Stomach (tissue), 4 donors: Measurements from ENCODE around the gene MZT2B.
"Not testable (repeated sequence)": the region's sequence is repeated elsewhere in the genome, so short reads cannot be mapped to it uniquely, and the experiment has no call there.

ENCODE experiments used
- CTCF ChIP-seq, 7 experiments: fragments of 450-650 bp in 4 of 7; fragments of 200-600 bp in 3 of 7; sonication (generic) in 3 of 7; IDR thresholded peaks; one replicate each; pipeline ENCODE4 v1.5.1; 2016 to 2019; ENCODE audit warnings: antibody characterized with exemption in 7 of 7, control low read depth in 2 of 7, mild to moderate bottlenecking in 1 of 7
- EP300 ChIP-seq: sonication (generic); formaldehyde crosslinking; IDR thresholded peaks from one replicate; pipeline ENCODE4 v1.6.1; 2017; ENCODE audit warnings: antibody characterized with exemption
- POLR2A ChIP-seq, 4 donors: fragments of 450-650 bp; IDR thresholded peaks; one replicate each; pipeline ENCODE4 v1.6.1; 2016; ENCODE audit warnings: antibody characterized with exemption in 4 of 4, control low read depth in 2 of 4, mild to moderate bottlenecking in 1 of 4, moderate library complexity in 1 of 4
- POLR2AphosphoS5 ChIP-seq, 3 donors: sonication (generic); formaldehyde crosslinking; IDR thresholded peaks; one replicate each; pipeline ENCODE4 v1.6.1; 2016; ENCODE audit warnings: antibody characterized with exemption in 3 of 3

GRCh38 chr2:130141645-130142370 is 40.3 kb upstream of the MZT2B start:
- not testable (repeated sequence) for TF ChIP-seq POLR2A (IDR thresholded peaks at IDR 0.05); CTCF (IDR thresholded peaks at IDR 0.05); EP300; POLR2AphosphoS5 (IDR thresholded peaks at IDR 0.05)
